HG02840 (cell line): ENCODE data around the gene PKNOX1.
"Not testable (repeated sequence)": the region's sequence is repeated elsewhere in the genome, so short reads cannot be mapped to it uniquely, and the experiment has no call there.

Experiments used
- ATAC-seq: cut with Tn5 transposase; IDR thresholded peaks from one replicate; pipeline ENCODE4 v1.9.1; 2021; ENCODE audit warnings: mild to moderate bottlenecking, moderate library complexity, moderate number of reproducible peaks; ENCODE audit not compliant: unreplicated experiment, low FRiP score

PKNOX1 gene

GRCh38 chr21:42983103-42983502 lies 8.7 kb downstream of the PKNOX1 start:
- no peak for ATAC-seq

- no peak for ATAC-seq
These were observed 9.5 kb downstream of the PKNOX1 start for GRCh38 chr21:42983869-42984268.

DNA sequence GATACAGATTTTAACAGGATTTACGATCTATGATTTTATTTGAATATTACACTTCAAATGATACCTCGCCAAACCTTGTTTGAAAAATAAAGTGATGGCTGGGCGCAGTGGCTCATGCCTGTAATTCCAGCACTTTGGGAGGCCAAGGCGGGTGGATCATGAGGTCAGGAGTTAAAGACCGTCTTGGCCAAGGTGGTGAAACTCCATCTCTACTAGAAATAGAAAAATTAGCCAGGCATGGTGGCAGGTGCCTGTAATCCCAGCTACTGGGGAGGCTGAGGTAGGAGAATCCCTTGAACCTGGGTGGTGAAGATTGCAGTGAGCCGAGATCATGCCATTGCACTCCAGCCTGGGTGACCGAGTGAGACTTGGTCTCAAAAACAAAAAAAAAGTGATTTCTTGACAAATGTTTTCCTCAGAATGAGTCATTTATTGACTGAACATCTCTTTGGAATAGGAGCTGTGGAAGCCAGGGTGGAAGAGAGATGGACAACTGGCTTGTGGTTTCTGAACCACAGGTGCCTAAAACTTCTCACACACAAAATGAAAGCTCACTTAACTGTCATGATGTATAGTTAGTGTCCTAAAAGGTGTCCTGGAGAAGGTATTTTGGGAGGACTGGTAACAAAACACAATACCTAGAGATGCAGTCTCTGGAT lies 11.9 kb downstream of the PKNOX1 start:
- ATAC-seq, result no peak

DNA sequence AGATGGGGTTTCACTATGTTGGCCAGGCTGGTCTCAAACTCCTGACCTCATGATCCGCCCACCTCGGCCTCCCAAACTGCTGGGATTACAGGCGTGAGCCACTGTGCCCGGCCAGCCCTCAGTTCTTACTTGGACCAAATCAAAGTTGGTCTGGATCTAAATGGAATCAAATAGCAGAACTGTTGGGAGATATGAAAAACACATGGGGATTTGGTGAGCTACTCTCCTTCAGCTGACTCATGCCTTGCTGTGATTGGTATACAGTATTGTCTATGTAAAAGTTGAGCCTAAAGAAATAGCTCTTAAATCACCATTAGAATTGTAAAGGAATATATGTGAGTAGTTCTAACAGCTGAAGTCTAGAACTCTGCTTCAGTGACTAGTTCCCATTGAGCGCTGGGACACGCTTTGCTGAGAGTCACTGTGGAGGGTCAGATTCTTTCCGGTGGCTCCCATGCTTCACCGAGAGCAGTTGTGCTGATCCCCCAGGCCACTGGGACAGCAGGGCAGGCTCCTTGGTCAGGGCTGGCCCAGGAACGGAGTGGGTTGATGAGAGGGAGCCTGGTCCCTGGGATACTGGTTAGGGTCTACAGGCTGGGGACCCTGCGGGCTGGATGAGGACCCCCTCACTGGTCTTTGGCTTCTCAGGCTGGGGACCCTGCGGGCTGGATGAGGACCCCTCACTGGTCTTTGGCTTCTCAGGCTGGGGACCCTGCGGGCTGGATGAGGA lies 14.0 kb downstream of the PKNOX1 start:
- no peak for ATAC-seq

GRCh38 chr21:42989370-42989769 lies 15.0 kb downstream of the PKNOX1 start:
- ATAC-seq, result not testable (repeated sequence)

- no peak for ATAC-seq
These were observed 15.7 kb downstream of the PKNOX1 start for GRCh38 chr21:42989816-42990650.

- ATAC-seq, result no peak
These were observed 17.8 kb downstream of the PKNOX1 start for GRCh38 chr21:42991992-42992740.

GRCh38 chr21:42993051-42993712 lies 18.8 kb downstream of the PKNOX1 start:
- ATAC-seq, result no peak

DNA sequence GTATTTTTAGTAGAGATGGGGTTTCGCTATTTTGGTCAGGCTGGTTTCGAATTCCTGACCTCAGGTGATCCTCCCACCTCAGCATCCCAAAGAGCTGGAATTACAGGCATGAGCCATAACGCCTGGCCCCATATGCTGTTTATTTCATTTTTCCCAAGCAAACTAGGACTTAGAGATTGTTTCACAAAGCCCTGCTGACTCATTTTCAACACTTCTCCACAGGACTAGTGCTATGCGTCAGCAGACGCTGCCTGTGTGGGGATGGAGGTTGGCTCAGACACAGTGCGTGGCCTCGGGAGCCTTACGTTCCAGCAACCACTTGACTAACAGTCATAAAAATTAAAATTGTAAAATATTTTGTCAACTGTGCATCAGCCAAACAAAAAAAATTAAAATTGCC lies 22.7 kb downstream of the PKNOX1 start:
- no peak for ATAC-seq

DNA sequence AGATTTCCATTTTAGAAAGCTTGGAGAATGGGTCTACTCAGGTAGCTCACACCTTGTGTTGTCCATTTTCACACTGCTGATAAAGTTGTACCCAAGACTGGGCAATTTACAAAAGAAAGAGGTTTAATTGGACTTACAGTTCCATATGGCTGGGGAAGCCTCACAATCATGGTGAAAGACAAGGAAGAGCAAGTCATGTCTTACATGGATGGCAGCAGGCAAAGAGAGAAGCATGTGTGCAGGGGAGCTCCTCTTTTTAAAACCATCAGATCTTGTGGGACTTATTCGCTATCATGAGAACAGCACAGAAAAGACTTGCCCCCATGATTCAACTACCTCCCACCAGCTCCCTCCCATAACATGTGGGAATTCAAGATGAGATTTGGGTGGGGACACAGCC lies 23.6 kb downstream of the PKNOX1 start:
- ATAC-seq, result not testable (repeated sequence)

DNA sequence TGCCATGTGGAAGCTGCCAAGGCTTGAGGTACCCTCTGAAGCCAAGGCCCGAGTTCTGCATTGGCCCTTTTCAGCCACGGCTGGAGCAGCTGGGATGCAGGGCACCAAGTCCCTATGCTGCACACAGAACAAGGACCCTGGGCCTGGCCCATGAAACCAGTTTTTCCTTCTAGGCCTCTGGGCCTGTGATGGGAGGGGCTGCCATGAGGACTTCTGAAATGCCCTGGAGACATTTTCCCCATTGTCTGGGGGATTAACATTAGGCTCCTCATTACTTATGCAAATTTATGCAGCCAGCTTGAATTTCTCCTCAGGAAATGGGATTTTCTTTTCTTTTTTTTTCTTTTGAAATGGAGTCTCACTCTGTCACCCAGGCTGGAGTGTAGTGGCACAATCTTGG lies 24.8 kb downstream of the PKNOX1 start:
- not testable (repeated sequence) for ATAC-seq

DNA sequence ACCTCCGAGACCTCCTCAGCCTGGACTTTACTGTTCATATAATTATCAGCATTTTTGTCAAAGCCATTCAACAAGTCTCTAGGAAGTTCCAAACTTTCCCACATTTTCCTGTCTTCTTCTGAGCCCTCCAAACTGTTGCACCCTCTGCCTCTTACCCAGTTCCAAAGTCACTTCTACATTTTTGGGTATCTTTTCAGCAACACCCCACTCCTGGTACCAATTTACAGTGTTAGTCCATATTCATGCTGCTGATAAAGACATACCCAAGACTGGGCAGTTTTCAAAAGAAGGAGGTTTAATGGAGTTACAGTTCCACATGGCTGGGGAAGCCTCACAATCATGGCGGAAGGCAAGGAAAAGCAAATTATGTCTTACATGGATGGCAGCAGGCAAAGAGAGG lies 25.7 kb downstream of the PKNOX1 start:
- not testable (repeated sequence) for ATAC-seq

GRCh38 chr21:43001316-43001715 lies 27.0 kb downstream of the PKNOX1 start:
- no peak for ATAC-seq

DNA sequence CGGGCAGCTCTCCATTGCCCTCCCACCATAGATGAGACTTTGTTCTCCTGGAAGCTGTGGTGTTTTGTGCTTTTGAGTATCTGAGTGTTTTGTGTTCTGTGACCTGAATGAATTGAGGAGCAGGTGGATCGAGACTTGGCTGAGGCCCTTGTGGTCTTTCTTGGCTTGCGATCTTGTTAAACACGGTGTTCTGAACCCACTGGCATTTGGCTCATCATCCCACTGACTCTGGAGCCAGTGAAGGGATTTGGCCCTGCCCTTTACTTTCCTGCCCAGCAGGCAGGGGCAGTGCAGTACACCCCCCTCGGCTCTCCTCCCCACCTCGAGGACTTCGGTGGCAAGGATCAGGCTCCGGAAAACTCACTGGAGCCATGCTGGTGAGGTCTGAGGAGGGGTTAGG lies 30.6 kb downstream of the PKNOX1 start:
- ATAC-seq, result no peak

DNA sequence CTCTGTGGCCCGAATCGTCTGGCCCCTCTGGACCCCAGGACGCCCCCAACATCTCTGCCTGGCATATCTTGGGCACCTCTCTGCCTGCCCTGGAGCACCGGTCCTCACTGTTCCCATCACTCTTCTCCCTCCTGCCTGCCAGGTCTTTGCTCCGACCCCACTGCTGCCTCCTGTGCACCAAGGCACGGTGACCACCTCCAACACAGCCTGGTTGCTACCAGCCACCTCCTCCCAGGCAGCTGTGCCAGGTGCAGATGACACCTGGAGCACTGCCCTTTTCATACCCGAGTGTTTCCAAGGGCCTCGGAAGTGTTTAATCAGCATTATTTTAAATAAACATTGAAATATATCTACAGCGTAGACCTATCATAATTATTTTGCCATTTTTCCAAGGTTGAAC lies 31.3 kb downstream of the PKNOX1 start:
- no peak for ATAC-seq

GRCh38 chr21:43006051-43006873 lies 31.9 kb downstream of the PKNOX1 start:
- not testable (repeated sequence) for ATAC-seq

DNA sequence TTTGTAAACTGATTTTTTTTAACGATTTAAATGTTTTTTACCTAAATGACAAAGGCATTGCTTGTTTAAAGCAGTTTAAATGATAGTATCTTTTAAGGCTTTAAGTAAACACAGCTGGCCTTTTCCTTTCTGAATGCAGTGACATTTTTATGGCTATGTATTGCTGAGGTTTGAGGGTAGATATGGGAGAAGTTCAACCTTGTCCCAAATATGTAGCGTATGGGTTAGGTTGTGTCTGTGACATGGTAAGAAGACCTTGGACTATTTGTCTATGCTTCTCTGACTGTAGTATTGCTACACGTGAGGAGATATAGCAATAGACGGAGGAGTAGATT lies 32.5 kb downstream of the PKNOX1 start:
- ATAC-seq, result no peak

- no peak for ATAC-seq
These were observed 38.2 kb downstream of the PKNOX1 start for GRCh38 chr21:43012596-43012995.

DNA sequence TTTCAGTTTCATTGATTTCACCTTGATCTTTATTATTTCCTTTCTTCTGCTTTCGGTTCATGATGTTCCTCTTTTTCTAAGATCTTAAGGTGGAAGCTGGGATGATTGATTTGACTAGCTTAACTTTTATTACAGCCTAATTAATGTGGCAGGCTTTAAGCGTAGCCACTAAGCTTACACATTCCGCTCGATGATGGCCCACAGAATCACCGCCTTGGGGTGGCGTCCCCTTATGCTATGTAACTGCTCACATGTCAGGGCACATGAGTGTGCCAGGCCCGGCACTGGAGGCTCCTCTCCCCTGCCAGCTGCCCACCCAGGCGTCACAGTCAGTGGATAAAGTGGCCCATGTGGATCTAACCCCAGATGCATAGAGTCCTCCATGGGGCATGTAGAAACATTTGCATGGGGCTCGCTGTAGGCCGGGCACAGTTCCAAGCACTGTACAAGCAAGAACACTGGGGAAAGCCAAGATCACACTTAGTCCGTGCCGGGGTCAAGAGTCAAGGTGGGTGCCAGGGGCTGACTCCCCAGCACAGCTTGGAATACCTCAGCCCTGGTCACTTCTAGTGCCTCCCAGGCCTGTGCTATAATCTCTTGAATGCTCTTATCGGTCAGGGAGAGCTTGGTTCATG lies 41.7 kb downstream of the PKNOX1 start:
- no peak for ATAC-seq
